ENCODE data around the gene OLFM1. TPM values are rescaled to one million over a fixed set of nuclear protein-coding genes. Genes with fewer than 3 reads are reported as not detected.

The OLFM1 gene
- total RNA-seq, 1 donor from 2014 or later, result 8.0 TPM

DNA sequence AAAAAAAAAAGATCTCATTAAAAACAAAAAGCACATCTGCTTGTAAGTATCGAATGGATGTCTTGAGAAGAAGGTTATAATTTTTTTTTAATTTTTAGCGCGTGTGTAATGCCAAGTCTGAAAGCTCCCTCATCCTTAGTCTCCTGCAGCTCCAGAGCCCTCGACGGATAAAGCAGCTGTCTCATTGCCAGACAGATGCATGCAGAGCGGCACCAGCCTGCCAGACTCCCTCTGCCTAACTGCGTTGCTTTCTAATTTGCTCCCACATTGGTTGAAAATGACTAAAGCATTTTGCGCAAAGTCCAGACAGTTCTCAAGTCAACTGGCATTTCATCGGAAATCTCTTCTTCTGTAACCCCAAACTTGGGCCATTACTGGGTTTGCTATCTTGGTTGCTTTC lies 29.4 kb downstream of the OLFM1 start:
- H3K4me1 Mint-ChIP-seq (ENCODE audit: unreplicated experiment), result peaks cover 5% of the 10 kb centered on the region
- DNase-seq (ENCODE audit: extremely low spot score, unreplicated experiment), result no peak
- H3K9me3 Mint-ChIP-seq, result no peaks in the 10 kb centered on the region
- no peaks in the 10 kb centered on the region for H3K36me3 Mint-ChIP-seq
- TF ChIP-seq CTCF (conservative IDR thresholded peaks at IDR 0.05), result no peak
- no peak overlapping the region for H3K4me3 Mint-ChIP-seq
- no peak overlapping the region for H3K27ac Mint-ChIP-seq
- peaks cover 34% of the 10 kb centered on the region for H3K27me3 Mint-ChIP-seq

DNA sequence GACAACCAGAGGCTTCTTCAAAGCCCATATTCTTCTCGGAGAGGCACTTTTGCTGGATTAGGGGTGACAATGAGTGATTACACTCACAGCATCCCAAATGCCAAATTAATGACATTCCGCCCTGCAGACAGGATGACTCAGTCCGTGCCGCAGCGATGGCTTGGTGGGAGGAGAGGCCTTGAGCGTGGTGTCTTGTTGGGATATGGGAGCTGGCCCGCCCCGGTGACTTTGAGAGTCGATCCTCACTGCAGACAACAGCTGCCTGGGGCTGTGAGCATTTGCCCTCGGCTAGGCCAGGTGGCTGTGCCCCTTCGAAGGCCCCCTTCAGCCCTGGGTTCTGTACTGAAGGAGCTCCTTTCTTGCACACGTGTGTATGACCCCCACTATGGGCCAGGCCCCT lies 29.8 kb downstream of the OLFM1 start:
- Mint-ChIP-seq H3K4me1 (ENCODE audit: unreplicated experiment) (peaks cover 5% of the 10 kb centered on the region), H3K4me3 (no peak overlapping the region), H3K36me3 (no peaks in the 10 kb centered on the region), H3K9me3 (no peaks in the 10 kb centered on the region), H3K27me3 (peaks cover 34% of the 10 kb centered on the region), H3K27ac (no peak overlapping the region)
- DNase-seq (ENCODE audit: extremely low spot score, unreplicated experiment), result no peak
- TF ChIP-seq CTCF (conservative IDR thresholded peaks at IDR 0.05), result no peak

GRCh38 chr9:135119496-135120064 lies 32.1 kb downstream of the OLFM1 start:
- peaks cover 45% of the 10 kb centered on the region for H3K27me3 Mint-ChIP-seq

DNA sequence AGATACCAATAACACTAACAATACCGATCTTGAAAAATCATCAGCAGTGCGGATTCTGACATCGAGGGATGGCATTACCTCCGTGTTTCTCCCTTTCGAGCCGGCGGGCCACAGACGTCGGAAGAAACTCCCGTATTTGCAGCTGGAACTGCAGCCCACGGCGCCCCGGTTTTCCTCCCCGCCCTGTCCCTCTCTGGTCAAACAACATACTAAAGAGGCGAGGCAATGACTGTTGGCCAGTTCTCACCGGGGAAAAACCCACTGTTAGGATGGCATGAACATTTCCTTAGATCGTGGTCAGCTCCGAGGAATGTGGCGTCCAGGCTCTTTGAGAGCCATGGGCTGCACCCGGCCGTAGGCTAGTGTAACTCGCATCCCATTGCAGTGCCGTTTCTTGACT lies 32.8 kb downstream of the OLFM1 start:
- no peak for DNase-seq (ENCODE audit: extremely low spot score, unreplicated experiment)
- TF ChIP-seq CTCF (conservative IDR thresholded peaks at IDR 0.05), result no peak
- H3K4me3 Mint-ChIP-seq, result no peak overlapping the region
- no peak overlapping the region for H3K27ac Mint-ChIP-seq
- H3K9me3 Mint-ChIP-seq, result no peaks in the 10 kb centered on the region
- peaks cover 47% of the 10 kb centered on the region for H3K27me3 Mint-ChIP-seq
- H3K36me3 Mint-ChIP-seq, result no peaks in the 10 kb centered on the region
- peaks cover 5% of the 10 kb centered on the region for H3K4me1 Mint-ChIP-seq (ENCODE audit: unreplicated experiment)

More at GRCh38 chr9:135119496-135120064, 32.1 kb downstream of the OLFM1 start:
- Mint-ChIP-seq H3K9me3 (no peaks in the 10 kb centered on the region), H3K36me3 (no peaks in the 10 kb centered on the region), H3K4me3 (no peak overlapping the region), H3K27ac (no peak overlapping the region), H3K4me1 (ENCODE audit: unreplicated experiment) (peaks cover 5% of the 10 kb centered on the region)
- no peak for TF ChIP-seq CTCF (conservative IDR thresholded peaks at IDR 0.05)
- DNase-seq (ENCODE audit: extremely low spot score, unreplicated experiment), result no peak

DNA sequence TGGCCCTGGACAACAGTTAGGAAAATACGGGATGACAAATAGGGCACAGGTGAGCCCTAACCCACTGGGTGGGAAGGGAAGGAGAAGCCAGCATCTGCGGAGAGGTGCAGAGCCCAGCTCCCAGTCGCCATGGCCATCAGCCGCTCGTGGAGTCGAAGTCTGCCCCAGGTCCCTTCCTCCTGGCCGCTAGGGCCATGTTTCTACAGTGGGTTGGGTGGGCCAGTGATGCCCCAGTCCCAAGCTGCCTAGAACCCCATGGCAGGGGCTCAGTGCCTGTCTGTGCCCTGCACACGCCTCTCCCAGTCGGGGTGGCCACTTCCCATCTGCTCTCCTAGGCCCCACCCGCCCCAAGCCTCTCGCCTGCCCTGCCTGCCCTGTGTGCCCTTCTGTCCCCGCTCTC lies 34.8 kb downstream of the OLFM1 start:
- Mint-ChIP-seq H3K4me3 (no peak overlapping the region), H3K27ac (no peak overlapping the region)

More for the DNA sequence above, 34.8 kb downstream of the OLFM1 start:
- no peak for TF ChIP-seq CTCF (conservative IDR thresholded peaks at IDR 0.05)
- no peaks in the 10 kb centered on the region for H3K4me1 Mint-ChIP-seq (ENCODE audit: unreplicated experiment)
- no peaks in the 10 kb centered on the region for H3K9me3 Mint-ChIP-seq
- no peak for DNase-seq (ENCODE audit: extremely low spot score, unreplicated experiment)
- H3K27me3 Mint-ChIP-seq, result peaks cover 35% of the 10 kb centered on the region
- no peaks in the 10 kb centered on the region for H3K36me3 Mint-ChIP-seq

Data from type B pancreatic cell (in vitro differentiated cells).